NT2/D1 (cell line): ENCODE measurements around the gene NBEAL2.

ENCODE experiments used
- SUZ12 ChIP-seq: IDR thresholded peaks from 2 replicates; pipeline ENCODE4 v1.6.1; 2011; ENCODE audit not compliant: insufficient read length, insufficient read depth; ENCODE audit errors: extremely low read depth
- YY1 ChIP-seq: IDR thresholded peaks from 2 replicates; pipeline ENCODE4 v1.6.1; 2011; ENCODE audit not compliant: insufficient read length, insufficient read depth

DNA sequence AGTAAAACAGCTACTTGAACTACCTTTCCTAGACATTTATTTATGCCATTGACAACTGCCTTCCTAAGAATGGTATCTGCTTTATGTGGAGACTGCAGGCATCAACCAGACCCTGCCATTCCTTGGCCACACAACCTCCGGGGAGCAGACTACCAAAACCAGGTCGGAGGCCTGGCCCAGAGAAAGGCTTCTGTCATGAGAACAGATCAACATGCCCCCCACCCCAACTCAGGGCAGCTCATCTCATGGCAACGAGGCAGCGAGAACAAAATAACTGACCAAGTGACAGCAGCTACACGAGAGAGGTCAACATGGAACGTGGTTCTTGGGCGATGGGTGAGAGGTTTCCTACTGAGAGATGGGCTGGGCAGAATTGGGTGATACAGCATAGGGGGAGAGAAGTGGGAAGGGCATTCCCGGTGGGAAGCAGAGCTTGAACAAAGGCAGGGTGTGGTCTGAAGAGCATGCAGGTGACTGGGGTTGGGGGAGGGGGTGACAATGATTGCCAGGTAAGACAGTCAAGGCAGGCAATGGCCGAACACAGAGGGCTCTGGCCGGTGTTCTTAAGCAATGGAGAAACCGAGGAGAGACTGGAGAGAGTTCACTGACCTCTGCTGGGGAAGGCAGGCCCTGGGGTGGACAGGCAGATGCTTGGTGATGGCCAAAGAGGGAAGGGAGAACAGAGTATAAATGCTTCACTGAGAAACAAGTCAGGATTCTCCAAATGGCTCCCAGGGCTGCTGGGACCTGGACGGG is 36.8 kb upstream of the NBEAL2 start:
- TF ChIP-seq SUZ12 (no peak), YY1 (no peak)
